KMS-11 (cell line): ENCODE data around the gene PRR11.
"Not testable (repeated sequence)": the region's sequence is repeated elsewhere in the genome, so short reads cannot be mapped to it uniquely, and the experiment has no call there.

Experiments used
- H2AFZ ChIP-seq: fragments of 200-600 bp; sonication (generic); 2 replicates; pipeline ENCODE4 v1.6.1; 2016; ENCODE audit warnings: antibody characterized with exemption, mixed run types, low read depth
- H3K27ac ChIP-seq: fragments of 200-600 bp; sonication (generic); 2 replicates; pipeline ENCODE4 v1.6.1; 2016; ENCODE audit warnings: mild to moderate bottlenecking, mixed run types
- H3K27me3 ChIP-seq: fragments of 200-600 bp; sonication (generic); 2 replicates; pipeline ENCODE4 v1.6.1; 2017; ENCODE audit warnings: mild to moderate bottlenecking, low read depth, mixed run types, moderate library complexity; ENCODE audit not compliant: insufficient read depth
- H3K36me3 ChIP-seq: fragments of 200-600 bp; sonication (generic); 2 replicates; pipeline ENCODE4 v1.6.1; 2017; ENCODE audit warnings: mild to moderate bottlenecking, mixed run types; ENCODE audit not compliant: insufficient read depth
- H3K4me1 ChIP-seq: fragments of 200-600 bp; sonication (generic); 2 replicates; pipeline ENCODE4 v1.6.1; 2016; ENCODE audit warnings: mild to moderate bottlenecking, low read depth, mixed run types; ENCODE audit not compliant: poor library complexity, severe bottlenecking
- H3K4me2 ChIP-seq: fragments of 200-600 bp; sonication (generic); 2 replicates; pipeline ENCODE4 v1.7.0; 2016; ENCODE audit warnings: mild to moderate bottlenecking, mixed run types
- H3K4me3 ChIP-seq: fragments of 200-600 bp; sonication (generic); IDR thresholded peaks from 2 replicates; pipeline ENCODE4 v1.6.1; 2017; ENCODE audit warnings: low read depth, low read length, mixed read lengths; ENCODE audit not compliant: insufficient read depth
- H3K79me2 ChIP-seq: fragments of 200-600 bp; sonication (generic); 2 replicates; pipeline ENCODE4 v1.6.1; 2016; ENCODE audit warnings: low read depth, mixed run types; ENCODE audit not compliant: insufficient read depth
- H3K9ac ChIP-seq: fragments of 200-600 bp; sonication (generic); 2 replicates; pipeline ENCODE4 v1.6.1; 2016; ENCODE audit warnings: mild to moderate bottlenecking, mixed run types
- H4K20me1 ChIP-seq: fragments of 200-600 bp; sonication (generic); 2 replicates; pipeline ENCODE4 v1.6.1; 2016; ENCODE audit warnings: mild to moderate bottlenecking, mixed run types; ENCODE audit not compliant: insufficient read depth
- CTCF ChIP-seq: fragments of 200-600 bp; sonication (generic); conservative IDR thresholded peaks from 2 replicates; pipeline ENCODE4 v1.6.1; 2017; ENCODE audit warnings: low read depth, mild to moderate bottlenecking, antibody characterized with exemption, low read length, moderate library complexity, mixed read lengths

PRR11 gene

GRCh38 chr17:59131131-59131530 is 24.4 kb upstream of the PRR11 start:
- no peak overlapping the region for H3K9ac ChIP-seq
- H3K79me2 ChIP-seq = peaks cover 41% of the 10 kb centered on the region; the same call in 1 of the 2 replicates
- no peak overlapping the region for H3K27ac ChIP-seq
- H3K27me3 ChIP-seq = no peaks in the 10 kb centered on the region
- H3K36me3 ChIP-seq = no peaks in the 10 kb centered on the region; the same call in 1 of the 2 replicates
- H4K20me1 ChIP-seq = no peaks in the 10 kb centered on the region
- no peak overlapping the region for H3K4me3 ChIP-seq
- no peak for TF ChIP-seq CTCF
- no peak overlapping the region for H3K4me2 ChIP-seq
- no peaks in the 10 kb centered on the region for H3K4me1 ChIP-seq
- no peak overlapping the region for H2AFZ ChIP-seq

DNA sequence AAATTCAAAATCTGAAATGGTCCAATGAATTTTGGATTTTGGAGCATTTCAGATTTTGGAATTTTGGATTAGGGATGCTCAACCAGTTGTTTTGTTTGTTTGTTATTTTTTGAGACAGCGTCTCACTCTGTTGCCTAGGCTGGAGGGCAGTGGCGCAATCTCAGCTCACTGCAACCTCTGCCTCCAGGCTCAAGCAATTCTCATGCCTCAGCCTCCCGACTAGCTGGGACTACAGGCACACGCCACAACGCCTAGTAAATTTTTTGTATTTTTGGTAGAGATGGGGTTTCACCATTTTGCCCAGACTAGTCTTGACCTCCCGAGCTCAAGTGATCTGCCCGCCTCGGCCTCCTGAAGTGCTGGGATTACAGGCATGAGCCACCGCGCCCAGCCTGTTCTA is 17.2 kb upstream of the PRR11 start:
- not testable (repeated sequence) for H3K9ac ChIP-seq, H3K4me1 ChIP-seq, H2AFZ ChIP-seq, H3K4me3 ChIP-seq, H3K36me3 ChIP-seq, H3K27me3 ChIP-seq, H3K27ac ChIP-seq, H3K4me2 ChIP-seq, H4K20me1 ChIP-seq
- H3K79me2 ChIP-seq = peaks cover 75% of the 10 kb centered on the region

GRCh38 chr17:59139939-59140338 is 15.6 kb upstream of the PRR11 start:
- Histone ChIP-seq H2AFZ (no peak overlapping the region), H3K79me2 (peaks cover 76% of the 10 kb centered on the region), H3K9ac (no peak overlapping the region), H3K27ac (no peak overlapping the region), H3K4me1 (peaks cover under 1% of the 10 kb centered on the region), H3K27me3 (no peaks in the 10 kb centered on the region), H3K4me2 (no peak overlapping the region), H3K4me3 (no peak overlapping the region), H3K36me3 (no peaks in the 10 kb centered on the region), H4K20me1 (peaks cover 7% of the 10 kb centered on the region; the same call in 1 of the 2 replicates)
- TF ChIP-seq CTCF = no peak

- Histone ChIP-seq H3K4me2 (no peak overlapping the region), H3K9ac (no peak overlapping the region), H3K79me2 (peaks cover 79% of the 10 kb centered on the region), H3K27me3 (no peaks in the 10 kb centered on the region), H4K20me1 (peaks cover 15% of the 10 kb centered on the region; the same call in 1 of the 2 replicates), H2AFZ (no peak overlapping the region), H3K36me3 (no peaks in the 10 kb centered on the region), H3K4me3 (no peak overlapping the region), H3K4me1 (peaks cover 12% of the 10 kb centered on the region), H3K27ac (no peak overlapping the region)
- no peak for TF ChIP-seq CTCF
These were observed 13.7 kb upstream of the PRR11 start for GRCh38 chr17:59141860-59142259.

DNA sequence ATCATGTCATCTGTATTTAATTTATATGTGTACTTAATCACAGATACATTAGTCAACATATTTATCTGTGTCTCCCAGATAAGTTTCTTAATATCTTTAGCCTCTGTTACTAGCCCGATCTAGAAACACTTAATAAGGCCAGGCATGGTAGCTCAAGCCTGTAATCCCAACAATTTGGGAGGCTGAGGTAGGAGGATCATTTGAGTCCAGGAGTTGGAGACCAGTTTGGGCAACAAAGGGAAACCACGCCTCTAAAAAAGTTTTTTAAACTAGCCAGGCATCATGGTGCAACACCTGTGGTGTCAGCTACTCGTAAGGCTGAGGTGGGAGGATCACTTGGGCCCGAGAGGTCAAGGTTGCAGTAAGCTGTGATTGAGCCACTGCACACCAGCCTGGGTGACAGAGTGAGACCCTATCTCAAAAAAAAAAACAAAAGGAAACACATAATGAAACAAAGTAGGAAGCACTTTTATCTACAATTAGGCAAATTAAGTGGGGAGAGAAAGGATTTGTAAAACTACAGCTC is 9.9 kb upstream of the PRR11 start:
- Histone ChIP-seq H2AFZ (no peak overlapping the region), H3K4me2 (no peak overlapping the region), H3K27me3 (no peaks in the 10 kb centered on the region), H3K27ac (no peak overlapping the region), H3K9ac (no peak overlapping the region), H3K4me1 (peaks cover 25% of the 10 kb centered on the region), H3K4me3 (no peak overlapping the region), H3K79me2 (peaks cover 95% of the 10 kb centered on the region), H3K36me3 (no peaks in the 10 kb centered on the region), H4K20me1 (0 out of 2 replicates have a peak, but pooled peaks cover 19% of the 10 kb centered on the region)
- no peak for TF ChIP-seq CTCF
